T-helper 1 cell treated with Interleukin-12 subunit alpha and Interleukin-12 subunit beta and Interleukin-4 antibody, amounts not matched to agents 30 μg/mL and 1 μg/mL, for 36 hours (primary cell): ENCODE data around the gene FNIP1.
"Not testable (repeated sequence)": the region's sequence is repeated elsewhere in the genome, so short reads cannot be mapped to it uniquely, and the experiment has no call there.

Experiments
- H3K27ac Mint-ChIP-seq: one replicate; pipeline ENCODE4 v1.8.0; 2021; ENCODE audit warnings: mild to moderate bottlenecking, mixed read lengths
- H3K27me3 Mint-ChIP-seq: one replicate; pipeline ENCODE4 v1.8.0; 2021; ENCODE audit warnings: low read depth, mixed read lengths
- H3K36me3 Mint-ChIP-seq: one replicate; pipeline ENCODE4 v1.8.0; 2021; ENCODE audit warnings: low read depth, mixed read lengths
- H3K4me1 Mint-ChIP-seq: one replicate; pipeline ENCODE4 v1.8.0; 2021; ENCODE audit warnings: low read depth, mixed read lengths
- H3K4me3 Mint-ChIP-seq: one replicate; pipeline ENCODE4 v1.8.0; 2021; ENCODE audit warnings: mild to moderate bottlenecking, moderate library complexity, mixed read lengths
- H3K9me3 Mint-ChIP-seq: one replicate; pipeline ENCODE4 v1.8.0; 2021; ENCODE audit warnings: mixed read lengths

Gene FNIP1

DNA sequence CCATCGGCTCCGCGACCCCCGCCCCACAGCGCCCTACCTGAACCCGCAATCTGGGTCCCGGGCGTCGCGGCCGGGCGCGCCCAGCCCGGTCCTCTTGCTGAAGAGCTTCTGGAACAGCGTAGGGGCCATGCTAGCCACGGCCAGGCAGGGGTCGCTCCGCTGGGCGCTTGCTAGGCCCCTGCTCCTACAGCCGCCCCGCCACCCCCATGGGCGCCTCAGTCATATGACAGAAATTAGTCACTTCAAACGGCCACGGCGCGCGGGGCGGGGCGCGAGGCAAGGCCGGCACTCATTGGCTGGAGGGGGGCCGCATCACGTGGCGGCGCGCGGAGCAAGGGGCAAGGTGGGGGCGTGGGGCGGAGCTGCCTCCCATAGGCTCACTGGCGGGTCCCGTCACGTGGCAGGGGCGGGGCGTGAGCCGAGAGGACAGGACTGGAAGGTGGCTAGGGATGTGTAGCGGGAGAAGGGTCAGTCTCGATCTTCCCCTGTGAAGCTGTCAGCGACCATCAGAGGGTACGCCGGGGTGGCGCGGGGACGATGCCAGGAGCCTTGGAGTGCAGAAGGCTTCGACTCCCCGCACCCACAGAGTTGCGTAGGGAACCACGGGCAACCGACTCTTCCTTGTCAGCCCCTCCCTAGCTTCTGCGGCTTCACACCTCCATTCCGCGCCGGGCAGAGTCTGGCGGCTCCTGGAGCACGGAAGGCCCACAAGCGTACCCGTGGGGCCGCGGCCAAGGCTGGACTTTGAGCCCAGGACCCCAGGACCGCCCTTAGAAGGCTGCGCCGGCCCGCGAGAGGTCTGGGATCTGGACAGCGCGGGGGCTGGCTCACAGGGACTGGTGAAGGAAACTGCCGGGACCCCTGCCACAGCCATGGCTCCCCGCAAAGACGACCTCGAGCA is at the start of gene FNIP1:
TSS of gene FNIP1 (minus strand) at position 225 of the 901 bp plus-strand sequence. CDS start at position 129, 96 bp downstream.
- Mint-ChIP-seq H3K27ac (peak within 1 kb of the TSS; percentile 90), H3K4me1 (peaks cover 25% of the 10 kb centered on the region), H3K36me3 (peaks cover 14% of the 10 kb centered on the region), H3K9me3 (no peaks in the 10 kb centered on the region), H3K4me3 (peak within 1 kb of the TSS; percentile 97), H3K27me3 (peaks cover 9% of the 10 kb centered on the region)

DNA sequence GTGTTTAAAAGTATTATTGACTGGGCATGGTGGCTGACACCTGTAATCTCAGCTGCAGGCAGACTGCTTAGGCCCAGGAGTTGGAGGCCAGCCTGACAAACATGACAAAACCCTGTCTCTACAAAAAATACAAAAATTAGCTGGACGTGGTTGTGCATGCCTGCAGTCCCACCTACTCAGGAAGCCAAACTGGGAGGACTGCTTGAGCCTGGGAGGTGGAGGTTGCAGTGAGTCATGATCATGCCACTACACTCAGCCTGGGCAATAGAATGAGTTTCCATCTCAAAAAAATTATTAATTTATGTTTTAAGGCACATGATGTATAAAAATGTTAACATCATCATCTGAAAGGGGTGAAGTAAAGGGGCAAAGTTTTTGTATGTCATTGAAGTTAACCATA is 49.7 kb upstream of the FNIP1 start:
- peaks cover 76% of the 10 kb centered on the region for H3K9me3 Mint-ChIP-seq
- H3K4me1 Mint-ChIP-seq = no peaks in the 10 kb centered on the region

DNA sequence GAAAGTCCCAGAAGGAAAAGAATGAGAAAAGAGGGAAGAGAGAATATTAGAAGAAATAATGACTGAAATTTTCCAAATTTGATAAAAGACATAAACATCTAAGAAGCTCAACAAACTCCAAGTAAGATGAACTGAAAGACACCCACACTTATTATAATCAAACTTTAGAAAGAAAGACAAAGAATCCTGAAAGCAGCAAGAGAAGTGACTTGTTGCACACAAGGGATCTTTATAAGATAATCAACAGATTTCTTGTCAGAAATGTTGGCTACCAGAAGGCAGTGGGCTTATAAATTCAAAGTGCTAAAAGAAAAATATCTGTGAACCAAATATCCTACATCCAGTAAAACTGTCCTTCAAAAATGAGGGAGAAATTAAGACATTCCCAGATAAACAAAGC is 49.0 kb upstream of the FNIP1 start:
- no peaks in the 10 kb centered on the region for H3K4me1 Mint-ChIP-seq
- peaks cover 11% of the 10 kb centered on the region for H3K27me3 Mint-ChIP-seq
- H3K27ac Mint-ChIP-seq = no peak overlapping the region
- peaks cover 23% of the 10 kb centered on the region for H3K36me3 Mint-ChIP-seq
- H3K9me3 Mint-ChIP-seq = peaks cover 78% of the 10 kb centered on the region
- H3K4me3 Mint-ChIP-seq = no peak overlapping the region

More for the DNA sequence above, 49.7 kb upstream of the FNIP1 start:
- no peak overlapping the region for H3K27ac Mint-ChIP-seq
- peaks cover 9% of the 10 kb centered on the region for H3K27me3 Mint-ChIP-seq
- H3K36me3 Mint-ChIP-seq = peaks cover 21% of the 10 kb centered on the region
- no peak overlapping the region for H3K4me3 Mint-ChIP-seq

DNA sequence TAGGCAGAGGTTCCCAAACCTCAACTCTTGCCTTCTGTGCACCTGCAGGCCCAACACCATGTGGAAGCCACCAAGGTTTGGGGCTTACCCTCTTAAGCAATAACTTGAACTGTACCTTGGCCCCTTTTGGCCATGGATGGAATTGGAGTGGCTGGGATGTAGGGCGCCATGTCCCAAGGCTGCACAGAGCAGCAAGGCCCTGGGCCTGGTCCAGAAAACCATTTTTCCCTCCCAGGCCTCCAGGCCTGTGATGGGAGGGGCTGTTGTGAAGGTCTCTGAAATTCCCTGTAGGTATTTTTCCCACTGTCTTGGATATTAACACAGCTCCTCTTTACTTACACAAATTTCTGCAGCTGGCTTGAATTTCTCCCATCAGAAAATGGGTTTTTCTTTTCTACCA is 46.2 kb upstream of the FNIP1 start:
- H3K27me3 Mint-ChIP-seq = peaks cover 31% of the 10 kb centered on the region
- peaks cover 14% of the 10 kb centered on the region for H3K36me3 Mint-ChIP-seq
- not testable (repeated sequence) for H3K4me3 Mint-ChIP-seq, H3K4me1 Mint-ChIP-seq, H3K27ac Mint-ChIP-seq
- H3K9me3 Mint-ChIP-seq = peaks cover 81% of the 10 kb centered on the region

DNA sequence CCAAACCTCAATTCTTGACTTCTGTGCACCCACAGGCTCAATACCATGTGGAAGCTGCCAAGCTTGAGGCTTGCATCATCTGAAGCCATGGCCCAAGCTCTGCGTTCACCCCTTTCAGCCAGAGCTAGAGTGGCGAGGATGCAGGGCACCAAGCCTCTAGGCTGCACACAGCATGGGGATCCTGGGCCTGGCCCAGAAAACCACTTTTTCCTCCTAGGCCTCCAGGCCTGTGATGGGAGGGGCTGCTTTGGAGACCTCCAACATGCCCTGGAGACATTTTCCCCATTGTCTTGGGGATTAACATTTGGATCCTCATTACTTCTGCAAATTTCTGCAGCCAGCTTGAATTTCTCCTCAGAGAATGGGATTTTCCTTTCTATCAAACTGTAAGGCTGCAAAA is 35.9 kb upstream of the FNIP1 start:
- not testable (repeated sequence) for H3K4me1 Mint-ChIP-seq, H3K27ac Mint-ChIP-seq, H3K36me3 Mint-ChIP-seq, H3K4me3 Mint-ChIP-seq
- peaks cover 29% of the 10 kb centered on the region for H3K9me3 Mint-ChIP-seq
- H3K27me3 Mint-ChIP-seq = peaks cover 22% of the 10 kb centered on the region

DNA sequence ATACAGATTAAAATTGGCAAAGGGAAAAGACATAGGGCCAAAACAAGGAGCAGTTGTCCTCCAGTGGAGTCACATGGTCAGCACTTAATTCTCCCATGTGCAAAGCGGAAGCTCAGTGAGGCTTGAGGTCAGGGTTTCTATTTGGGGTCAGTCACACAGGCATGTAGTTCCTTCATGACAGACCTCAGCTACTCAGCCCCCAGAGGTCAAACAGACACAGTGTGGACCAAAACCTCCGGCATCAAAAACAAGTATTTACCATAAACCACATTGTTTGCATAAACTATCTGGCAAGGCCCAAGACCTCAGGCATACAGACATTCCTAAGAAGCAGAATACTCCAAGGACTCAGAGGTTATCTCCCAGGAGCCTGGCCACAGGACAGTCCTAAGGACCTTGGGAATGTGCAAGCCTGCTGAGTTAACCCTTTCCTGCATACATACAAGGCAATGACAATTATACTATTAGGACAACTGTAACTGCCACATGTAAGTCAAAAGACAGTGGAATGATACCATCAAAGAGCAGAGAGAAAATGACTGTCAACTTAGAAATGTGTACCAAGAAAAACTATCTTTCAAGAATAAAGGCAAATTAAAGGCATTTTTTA is 28.7 kb upstream of the FNIP1 start:
- Mint-ChIP-seq H3K4me1 (peaks cover 8% of the 10 kb centered on the region), H3K36me3 (peaks cover 3% of the 10 kb centered on the region), H3K27me3 (peaks cover 35% of the 10 kb centered on the region), H3K9me3 (peaks cover 21% of the 10 kb centered on the region), H3K27ac (no peak overlapping the region), H3K4me3 (no peak overlapping the region)

DNA sequence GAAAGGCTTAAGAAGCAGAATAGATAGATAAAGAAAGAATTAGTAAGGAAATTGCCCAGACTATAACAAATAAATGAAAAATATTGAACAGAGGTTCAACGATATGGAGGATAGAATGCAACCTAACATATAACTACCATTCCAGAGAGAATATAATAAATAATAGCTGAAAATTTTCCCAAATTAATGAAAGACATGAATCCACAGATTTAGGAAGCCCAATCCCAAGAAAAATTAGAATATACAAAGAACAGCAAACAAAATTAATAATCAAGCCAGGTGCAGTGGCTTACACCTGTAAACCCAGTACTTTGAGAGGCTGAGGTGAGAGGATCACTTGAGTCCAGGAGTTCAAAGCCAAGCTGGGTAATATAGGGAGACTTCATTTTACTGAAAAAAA is 27.8 kb upstream of the FNIP1 start:
- Mint-ChIP-seq H3K9me3 (peaks cover 21% of the 10 kb centered on the region), H3K36me3 (peaks cover 1% of the 10 kb centered on the region), H3K27me3 (peaks cover 38% of the 10 kb centered on the region), H3K27ac (no peak overlapping the region), H3K4me1 (peaks cover 4% of the 10 kb centered on the region), H3K4me3 (no peak overlapping the region)

DNA sequence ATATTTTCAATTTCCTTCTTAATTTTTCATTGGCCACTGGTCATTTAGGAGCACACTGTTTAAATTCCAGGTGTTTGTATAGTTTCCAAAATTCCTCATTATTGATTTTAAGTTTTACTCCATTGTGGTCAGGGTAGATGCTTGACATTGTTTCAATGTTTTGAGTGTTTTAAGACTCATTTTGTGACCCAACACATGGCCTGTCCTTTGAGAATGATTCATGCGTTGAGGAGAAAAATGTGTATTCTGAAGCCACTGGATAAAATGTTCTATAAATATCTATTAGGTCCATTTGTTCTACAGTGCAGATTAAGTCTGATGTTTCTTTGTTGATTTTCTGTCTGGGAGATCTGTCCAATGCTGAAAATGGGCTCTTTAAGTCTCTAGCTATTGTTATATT is 24.4 kb upstream of the FNIP1 start:
- H3K27ac Mint-ChIP-seq = no peak overlapping the region
- H3K4me3 Mint-ChIP-seq = no peak overlapping the region
- peaks cover 1% of the 10 kb centered on the region for H3K36me3 Mint-ChIP-seq
- H3K4me1 Mint-ChIP-seq = peaks cover 6% of the 10 kb centered on the region
- H3K27me3 Mint-ChIP-seq = peaks cover 37% of the 10 kb centered on the region
- H3K9me3 Mint-ChIP-seq = peaks cover 5% of the 10 kb centered on the region

DNA sequence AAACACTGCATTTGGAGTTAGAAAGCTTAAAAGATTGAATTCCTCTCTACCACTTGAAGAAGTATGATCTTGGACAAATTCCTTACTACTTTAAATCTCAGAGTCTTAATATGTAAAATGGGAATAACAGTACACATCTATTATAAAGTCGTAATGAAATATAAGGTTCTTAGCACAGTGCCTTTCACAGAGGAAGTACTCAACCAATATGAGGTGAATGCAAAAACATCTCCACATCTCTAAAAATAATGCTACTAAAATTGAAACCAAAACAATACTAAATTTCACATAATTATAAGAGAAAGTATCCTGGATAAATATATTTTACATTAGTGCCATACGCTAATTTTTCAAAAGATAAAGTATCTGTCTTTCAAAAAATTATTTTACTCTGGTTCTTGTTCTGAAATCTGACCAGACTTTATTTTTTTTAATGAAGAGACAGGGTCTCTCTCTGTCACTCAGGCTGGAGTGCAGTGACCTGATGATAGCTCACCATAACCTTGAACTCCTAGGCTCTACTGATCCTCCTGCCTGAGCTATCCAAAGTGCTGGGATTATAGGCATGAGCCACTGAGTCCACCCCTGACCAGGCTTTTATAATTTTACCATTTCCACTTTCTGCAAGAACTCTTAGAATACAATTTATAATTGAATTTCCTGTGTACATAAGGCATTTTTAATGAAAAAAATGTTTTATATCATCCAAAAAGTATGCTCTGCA is 21.3 kb upstream of the FNIP1 start:
- Mint-ChIP-seq H3K27me3 (peaks cover 39% of the 10 kb centered on the region), H3K4me1 (peaks cover 6% of the 10 kb centered on the region), H3K4me3 (no peak overlapping the region), H3K9me3 (no peaks in the 10 kb centered on the region), H3K36me3 (peaks cover 1% of the 10 kb centered on the region), H3K27ac (no peak overlapping the region)

DNA sequence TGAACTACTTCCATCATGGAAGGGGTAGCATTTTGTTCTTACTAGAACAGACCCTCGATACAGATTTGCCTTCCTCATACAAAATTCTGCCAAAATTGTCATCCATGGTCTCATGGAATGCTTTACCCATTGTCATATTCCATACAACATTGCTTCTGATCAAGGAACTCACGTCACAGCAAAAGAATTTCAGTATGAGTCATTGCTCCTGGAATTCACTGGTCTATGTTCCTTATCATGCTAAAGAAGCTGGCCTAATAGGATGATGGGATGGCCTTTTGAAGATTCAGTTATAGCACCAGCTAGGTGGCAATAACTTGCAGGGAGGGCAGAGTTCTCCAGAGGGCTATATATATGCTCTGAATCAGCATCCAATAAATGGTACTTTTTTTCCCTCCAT is 18.2 kb upstream of the FNIP1 start:
- H3K36me3 Mint-ChIP-seq = no peaks in the 10 kb centered on the region
- no peak overlapping the region for H3K4me3 Mint-ChIP-seq
- H3K27me3 Mint-ChIP-seq = peaks cover 11% of the 10 kb centered on the region
- no peaks in the 10 kb centered on the region for H3K9me3 Mint-ChIP-seq
- H3K27ac Mint-ChIP-seq = no peak overlapping the region
- H3K4me1 Mint-ChIP-seq = peaks cover 9% of the 10 kb centered on the region

DNA sequence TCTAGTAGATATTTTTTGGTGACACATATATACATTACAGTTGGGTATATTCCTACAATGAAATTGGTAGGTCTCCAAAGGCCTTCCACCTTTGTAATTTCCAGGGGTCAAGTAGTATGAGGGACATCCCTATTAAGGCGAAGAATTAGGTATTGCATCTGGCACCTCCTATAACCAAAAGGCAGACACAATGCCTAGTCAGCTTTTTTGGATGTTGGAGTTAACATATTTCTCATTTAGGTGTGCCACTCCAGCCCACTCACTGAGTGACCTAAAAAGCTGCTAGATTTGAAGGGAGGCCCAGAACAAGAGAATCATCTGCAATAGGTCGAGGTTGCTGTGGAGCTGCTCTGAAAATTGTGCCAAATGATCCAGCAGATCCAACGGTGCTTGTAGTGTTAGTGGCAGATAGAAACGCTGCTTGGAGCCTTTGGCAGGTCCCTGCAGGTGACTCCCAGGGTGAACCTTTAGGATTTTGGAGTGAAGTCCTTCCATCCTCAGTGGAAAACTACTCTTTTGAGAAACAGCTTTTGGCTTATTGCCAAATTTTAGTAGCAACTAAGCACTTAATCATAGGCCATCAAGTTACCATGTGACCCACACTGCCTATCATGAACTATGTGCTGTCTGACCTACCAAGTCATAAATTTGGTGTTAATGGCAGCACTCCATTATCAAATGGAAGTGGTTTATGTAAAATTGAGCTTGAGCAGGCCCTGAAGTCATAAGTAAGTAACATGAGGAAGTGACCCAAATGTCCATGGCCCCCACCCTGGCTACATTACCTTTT is 15.7 kb upstream of the FNIP1 start:
- no peaks in the 10 kb centered on the region for H3K36me3 Mint-ChIP-seq
- no peak overlapping the region for H3K27ac Mint-ChIP-seq
- H3K27me3 Mint-ChIP-seq = peaks cover 12% of the 10 kb centered on the region
- H3K9me3 Mint-ChIP-seq = no peaks in the 10 kb centered on the region
- H3K4me1 Mint-ChIP-seq = peaks cover 5% of the 10 kb centered on the region
- no peak overlapping the region for H3K4me3 Mint-ChIP-seq

DNA sequence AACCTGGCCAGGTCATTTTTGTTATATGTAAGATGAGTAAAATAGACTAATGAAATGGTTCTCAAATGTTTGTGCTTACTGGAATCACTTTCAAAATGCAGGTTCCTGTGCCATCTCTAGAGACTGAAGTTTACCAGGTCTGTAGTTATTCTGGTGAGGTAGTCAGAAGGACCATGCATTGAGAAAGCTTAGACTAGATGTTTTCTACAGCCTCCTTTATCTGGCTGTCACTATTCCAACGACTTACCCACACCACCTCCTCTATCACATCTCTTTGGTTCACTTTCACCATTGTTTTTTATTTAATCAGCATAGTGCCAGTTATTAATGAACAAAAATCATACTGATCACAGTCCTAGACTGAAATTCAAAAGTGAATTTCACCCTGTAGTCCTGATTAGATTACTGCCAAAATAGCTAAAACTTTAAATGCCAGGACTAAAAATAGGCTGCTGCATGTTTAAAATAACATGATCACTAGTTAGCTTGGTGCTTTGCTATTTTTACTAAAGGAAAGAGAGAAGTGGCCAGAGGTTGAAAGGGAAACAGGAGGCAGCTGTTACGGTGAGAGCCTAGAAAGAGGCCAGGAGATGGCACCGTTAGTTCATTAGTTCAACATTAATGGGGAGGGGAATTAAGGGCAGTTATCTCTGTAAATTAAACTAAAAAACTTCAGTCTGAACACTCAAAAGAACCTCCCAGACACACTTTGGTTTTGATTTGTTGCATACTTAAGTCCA is 13.9 kb upstream of the FNIP1 start:
- no peaks in the 10 kb centered on the region for H3K36me3 Mint-ChIP-seq
- no peaks in the 10 kb centered on the region for H3K9me3 Mint-ChIP-seq
- no peak overlapping the region for H3K4me3 Mint-ChIP-seq
- no peak overlapping the region for H3K27ac Mint-ChIP-seq
- peaks cover 4% of the 10 kb centered on the region for H3K4me1 Mint-ChIP-seq
- H3K27me3 Mint-ChIP-seq = peaks cover 20% of the 10 kb centered on the region

DNA sequence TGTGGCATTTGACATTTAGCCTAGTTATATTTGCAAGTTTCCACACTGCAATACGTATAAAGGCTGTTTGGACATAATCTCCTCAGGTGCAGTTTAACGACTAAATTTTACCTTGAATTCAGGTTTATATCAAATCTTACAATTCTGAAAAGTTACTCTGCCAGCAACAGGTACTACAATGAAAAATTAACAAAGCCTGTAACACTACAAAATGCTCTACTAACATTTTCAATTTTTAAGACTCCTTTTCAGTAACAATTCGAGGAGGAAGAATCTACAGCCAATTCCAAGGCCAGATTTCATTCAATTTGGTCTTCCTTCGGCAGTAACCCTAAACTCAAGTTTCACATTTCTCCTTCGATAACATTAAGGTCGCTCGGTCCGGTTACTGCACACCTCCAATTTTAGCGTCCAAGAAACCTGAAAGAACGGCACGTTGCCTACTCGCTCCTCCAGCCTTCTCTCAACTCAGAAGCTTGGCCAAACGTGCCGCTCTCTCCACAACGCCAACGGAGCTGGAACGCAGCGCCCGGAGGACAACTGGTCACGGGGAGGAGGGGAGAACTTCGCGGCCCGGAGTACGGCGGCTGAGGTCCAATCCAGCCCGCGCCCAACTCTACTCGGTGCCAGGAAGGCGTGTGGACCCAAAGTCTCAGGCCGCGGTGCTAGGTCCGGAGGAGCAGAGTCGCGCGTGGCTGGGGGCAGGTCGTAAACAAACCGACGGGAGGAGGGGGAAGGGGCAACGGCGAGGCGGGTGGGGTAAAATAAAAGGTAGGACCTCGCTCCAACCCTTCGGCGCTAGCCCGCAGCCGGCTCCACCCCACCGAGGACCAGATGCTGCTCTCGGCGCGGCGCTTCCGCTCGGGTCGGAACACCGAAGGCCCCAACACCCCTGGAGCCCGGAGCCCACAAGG is 681 bp downstream of the FNIP1 start:
- Mint-ChIP-seq H3K4me3 (peak overlapping the region; percentile 97), H3K27me3 (peaks cover 7% of the 10 kb centered on the region), H3K9me3 (no peaks in the 10 kb centered on the region), H3K4me1 (peaks cover 25% of the 10 kb centered on the region), H3K27ac (peak overlapping the region; percentile 89), H3K36me3 (peaks cover 14% of the 10 kb centered on the region)
